HL-60 (cell line): ENCODE measurements around the gene ANKRD1.

ENCODE experiments used
- POLR2AphosphoS5 ChIP-seq: IDR thresholded peaks from 2 replicates; pipeline ENCODE4 v1.6.1; 2012; ENCODE audit warnings: low read depth
- TF ChIP-seq, protein P1 (sequence below): IDR thresholded peaks from one replicate; pipeline ENCODE4 v1.5.1; 2011; ENCODE audit warnings: low read length, control low read depth, inconsistent platforms; ENCODE audit not compliant: insufficient read depth

DNA sequence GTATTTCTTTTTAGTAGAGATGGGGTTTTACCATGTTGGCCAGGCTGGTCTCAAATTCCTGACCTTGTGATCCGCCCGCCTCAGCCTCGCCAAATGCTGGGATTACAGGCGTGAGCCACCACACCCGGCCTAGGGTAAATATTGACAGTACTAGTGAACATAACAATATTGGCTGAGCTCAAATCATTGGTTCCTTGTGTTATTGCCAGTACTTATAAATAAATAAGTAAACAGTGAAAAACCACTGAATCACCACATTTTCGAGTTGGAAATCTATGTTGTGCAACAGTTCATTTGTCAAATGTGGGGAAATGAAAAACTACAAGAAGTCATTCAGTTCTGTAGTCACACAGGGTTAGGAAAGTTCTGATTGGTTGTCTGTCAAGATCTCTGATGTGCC lies 33.3 kb downstream of the ANKRD1 start:
- TF ChIP-seq, protein P1, sequence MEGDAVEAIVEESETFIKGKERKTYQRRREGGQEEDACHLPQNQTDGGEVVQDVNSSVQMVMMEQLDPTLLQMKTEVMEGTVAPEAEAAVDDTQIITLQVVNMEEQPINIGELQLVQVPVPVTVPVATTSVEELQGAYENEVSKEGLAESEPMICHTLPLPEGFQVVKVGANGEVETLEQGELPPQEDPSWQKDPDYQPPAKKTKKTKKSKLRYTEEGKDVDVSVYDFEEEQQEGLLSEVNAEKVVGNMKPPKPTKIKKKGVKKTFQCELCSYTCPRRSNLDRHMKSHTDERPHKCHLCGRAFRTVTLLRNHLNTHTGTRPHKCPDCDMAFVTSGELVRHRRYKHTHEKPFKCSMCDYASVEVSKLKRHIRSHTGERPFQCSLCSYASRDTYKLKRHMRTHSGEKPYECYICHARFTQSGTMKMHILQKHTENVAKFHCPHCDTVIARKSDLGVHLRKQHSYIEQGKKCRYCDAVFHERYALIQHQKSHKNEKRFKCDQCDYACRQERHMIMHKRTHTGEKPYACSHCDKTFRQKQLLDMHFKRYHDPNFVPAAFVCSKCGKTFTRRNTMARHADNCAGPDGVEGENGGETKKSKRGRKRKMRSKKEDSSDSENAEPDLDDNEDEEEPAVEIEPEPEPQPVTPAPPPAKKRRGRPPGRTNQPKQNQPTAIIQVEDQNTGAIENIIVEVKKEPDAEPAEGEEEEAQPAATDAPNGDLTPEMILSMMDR: no peak
- TF ChIP-seq POLR2AphosphoS5: no peak
